GF-D8 (cell line): Measurements from ENCODE around the gene FGFBP1.
"Not testable (repeated sequence)": the region's sequence is repeated elsewhere in the genome, so short reads cannot be mapped to it uniquely, and the experiment has no call there.

ENCODE experiments used
- DNase-seq: peaks from one replicate; lab custom pipeline; 2025; lab: John Stamatoyannopoulos, UW

Gene FGFBP1

GRCh38 chr4:15945516-15945915, 7.0 kb upstream of the FGFBP1 start:
- DNase-seq = peak; percentile 33

- DNase-seq = no peak
Measured at GRCh38 chr4:15944895-15945294, 6.4 kb upstream of the FGFBP1 start.

DNA sequence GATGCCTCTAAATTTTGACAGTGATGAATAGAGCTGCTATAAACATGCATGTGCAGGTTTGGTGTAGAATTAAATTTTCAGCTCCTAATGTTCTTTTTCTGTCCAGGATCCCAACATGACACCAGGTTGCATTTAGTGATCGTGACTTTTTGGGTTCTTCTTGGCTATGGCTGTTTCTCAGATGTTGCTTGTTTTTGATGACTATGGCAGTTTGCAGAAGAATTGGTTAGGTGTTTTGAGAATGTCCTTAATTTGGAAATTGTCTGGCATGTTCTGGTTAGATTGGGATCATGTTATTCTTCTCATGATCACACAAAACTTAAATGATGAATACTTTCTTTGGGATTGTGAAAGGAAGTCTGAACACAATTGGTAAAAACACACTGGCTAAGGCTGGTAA, 3.7 kb upstream of the FGFBP1 start:
- no peak for DNase-seq

GRCh38 chr4:15938182-15938581, 358 bp downstream of the FGFBP1 start:
- no peak for DNase-seq

DNA sequence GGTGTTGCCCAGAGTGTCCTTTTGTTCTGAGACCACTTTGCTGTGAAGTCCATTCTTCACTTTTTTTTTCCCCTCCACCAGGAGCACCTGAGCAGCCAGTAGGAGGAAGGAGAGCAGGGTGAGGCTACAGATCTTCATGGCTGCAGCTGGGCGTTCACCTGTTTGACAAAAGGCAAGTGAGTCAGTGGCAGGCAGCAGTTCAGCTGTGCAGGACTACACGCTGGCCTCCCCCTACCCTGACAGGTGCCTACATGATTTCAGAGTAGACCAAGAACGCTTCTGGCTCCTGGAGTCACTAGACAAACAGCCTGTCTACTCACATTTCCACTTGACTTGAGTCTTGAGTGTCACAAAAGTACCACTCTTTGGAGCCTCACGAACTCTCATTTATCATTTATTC, 2.0 kb downstream of the FGFBP1 start:
- no peak for DNase-seq

GRCh38 chr4:15935504-15936402, 2.8 kb downstream of the FGFBP1 start:
- DNase-seq = no peak

- no peak for DNase-seq
Measured at GRCh38 chr4:15934259-15934658, 4.3 kb downstream of the FGFBP1 start.

GRCh38 chr4:15931451-15932210, 6.9 kb downstream of the FGFBP1 start:
- no peak for DNase-seq

GRCh38 chr4:15930314-15930713, 8.2 kb downstream of the FGFBP1 start:
- no peak for DNase-seq

DNA sequence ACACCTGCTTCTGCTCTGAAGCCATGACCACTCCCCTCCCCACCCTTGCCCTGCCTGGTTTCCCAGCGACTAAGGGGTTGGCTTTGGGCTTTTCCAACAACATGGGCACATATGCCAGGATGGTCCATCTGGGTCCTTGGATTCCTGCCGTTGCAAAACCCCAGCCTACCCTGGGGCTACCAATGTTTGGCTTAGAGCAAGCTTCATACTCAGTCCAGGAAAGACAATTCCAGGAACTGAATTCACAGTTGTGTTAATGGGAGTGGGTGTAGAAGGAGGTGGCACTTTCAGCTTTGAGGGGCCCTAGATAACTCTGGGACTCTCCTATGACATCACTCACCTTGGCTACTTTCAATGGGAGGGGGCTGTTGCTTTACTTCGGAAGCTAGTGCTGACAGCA, 9.0 kb downstream of the FGFBP1 start:
- no peak for DNase-seq

DNA sequence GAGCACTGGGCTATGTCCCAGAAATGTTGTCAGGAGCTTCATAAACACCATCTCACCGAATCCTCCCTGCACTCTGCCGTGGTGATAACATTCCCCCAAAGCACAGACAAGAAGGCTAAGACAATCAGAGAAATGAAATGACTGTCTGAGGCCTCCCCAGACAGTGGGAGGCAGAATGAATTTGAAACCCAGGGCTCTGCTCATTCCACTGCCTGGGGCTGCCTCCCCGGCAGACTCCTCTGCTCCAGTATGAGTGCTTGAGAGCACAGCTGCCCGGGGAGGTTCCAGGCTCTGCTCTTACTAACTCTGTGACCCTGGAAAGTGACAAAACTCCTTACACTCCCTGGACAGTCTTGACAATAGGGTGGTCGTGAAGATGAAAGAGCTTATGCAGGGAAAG, 9.7 kb downstream of the FGFBP1 start:
- DNase-seq = no peak

- DNase-seq = no peak
Measured at GRCh38 chr4:15926486-15926885, 12.1 kb downstream of the FGFBP1 start.

DNA sequence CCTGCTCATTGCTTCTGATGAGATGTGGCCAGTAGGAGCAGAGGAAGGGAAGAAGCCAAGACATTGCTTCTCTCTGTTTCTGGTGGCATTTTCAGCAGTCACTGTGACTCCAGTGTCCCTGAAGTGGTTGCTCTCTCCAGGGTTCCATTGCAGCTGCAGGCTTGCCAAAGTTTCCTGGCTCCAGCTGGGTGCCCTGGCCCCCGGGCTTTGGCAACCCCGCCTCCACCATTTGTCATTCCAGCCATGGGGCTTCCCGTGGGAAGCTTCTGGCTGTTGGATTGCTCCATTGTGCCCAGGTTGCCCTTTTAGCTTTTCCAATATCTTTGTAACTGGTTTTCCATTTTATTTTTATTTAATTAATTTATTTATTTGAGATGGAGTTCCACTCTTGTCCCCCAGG, 12.7 kb downstream of the FGFBP1 start:
- DNase-seq = no peak

- no peak for DNase-seq
Measured at GRCh38 chr4:15921592-15921932, 17.0 kb downstream of the FGFBP1 start.

DNA sequence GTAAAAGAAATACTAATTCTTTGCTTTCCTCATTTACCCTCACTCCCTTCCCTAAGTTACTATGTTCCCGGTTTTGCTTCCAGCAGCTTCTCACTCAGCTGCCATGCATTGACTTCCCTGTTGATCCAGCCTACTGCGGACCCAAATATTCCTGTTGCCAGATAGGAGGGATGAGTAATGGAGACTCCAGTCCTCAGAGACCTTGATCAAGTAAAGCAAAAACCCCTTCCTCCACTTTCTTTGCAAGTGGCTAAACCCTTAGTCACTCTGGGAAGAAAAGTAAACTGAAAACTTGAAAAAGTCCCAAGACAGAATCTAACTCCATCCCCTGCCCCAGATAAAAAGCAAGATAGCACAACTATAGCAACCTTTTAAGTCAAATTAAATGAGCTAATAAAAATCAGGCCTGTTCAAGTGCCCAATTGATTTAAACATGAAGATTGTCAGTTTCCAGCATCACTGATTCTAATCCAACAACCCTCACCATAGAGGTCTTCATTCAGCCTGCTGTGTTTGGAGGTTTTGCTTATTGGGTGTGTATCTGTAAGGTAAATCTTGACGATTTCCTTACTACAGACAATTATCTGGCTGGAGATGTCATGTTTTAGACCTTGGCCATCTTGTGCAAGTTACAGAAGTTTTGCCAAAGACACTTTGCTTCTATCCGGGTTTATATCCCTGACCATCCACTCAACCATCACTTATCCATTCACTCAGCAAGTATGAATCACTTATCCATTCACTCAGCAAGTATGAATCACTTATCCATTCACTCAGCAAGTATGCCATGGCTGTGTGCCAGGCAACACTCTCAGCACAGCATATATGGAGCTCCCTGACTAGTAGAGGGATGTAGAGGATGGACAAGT, 17.6 kb downstream of the FGFBP1 start:
- no peak for DNase-seq

- no peak for DNase-seq
Measured at GRCh38 chr4:15918484-15919129, 19.9 kb downstream of the FGFBP1 start.

GRCh38 chr4:15917297-15917696, 21.2 kb downstream of the FGFBP1 start:
- no peak for DNase-seq

DNA sequence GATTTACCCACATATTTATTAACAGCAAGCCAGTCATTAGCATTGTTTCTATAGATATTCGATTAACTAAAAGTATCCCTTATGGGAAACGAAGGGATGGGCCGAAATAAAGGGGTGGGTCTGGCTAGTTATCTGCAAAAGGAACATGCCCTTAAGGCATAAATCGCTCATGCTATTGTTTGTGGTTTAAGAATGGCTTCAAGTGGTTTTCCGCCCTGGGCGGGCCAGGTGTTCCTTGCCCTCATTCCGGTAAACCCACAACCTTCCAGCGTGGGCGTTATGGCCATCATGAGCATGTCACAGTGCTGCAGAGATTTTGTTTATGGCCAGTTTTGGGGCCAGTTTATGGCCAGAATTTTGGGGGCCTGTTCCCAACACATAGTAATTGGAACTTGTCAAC, 22.2 kb downstream of the FGFBP1 start:
- not testable (repeated sequence) for DNase-seq

GRCh38 chr4:15914736-15915135, 23.8 kb downstream of the FGFBP1 start:
- no peak for DNase-seq

DNA sequence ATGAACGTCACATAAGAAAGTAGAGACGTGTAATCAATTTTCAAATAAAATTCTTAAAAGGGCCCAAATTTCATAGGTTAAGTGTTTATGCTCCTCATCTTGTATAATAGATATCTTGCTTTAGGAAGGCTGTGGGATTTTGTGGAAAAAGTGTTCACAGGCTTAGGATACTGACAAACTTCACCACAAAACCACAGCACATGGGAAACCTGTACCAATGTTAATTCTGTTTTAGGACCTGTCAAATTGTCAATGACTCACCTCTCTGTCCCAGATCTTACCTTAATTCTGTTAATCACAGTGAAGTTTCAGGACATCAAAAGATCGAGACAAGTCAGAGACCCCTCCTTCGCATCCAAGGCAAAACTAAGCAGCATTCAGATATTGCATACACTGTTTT, 24.2 kb downstream of the FGFBP1 start:
- DNase-seq = no peak

DNA sequence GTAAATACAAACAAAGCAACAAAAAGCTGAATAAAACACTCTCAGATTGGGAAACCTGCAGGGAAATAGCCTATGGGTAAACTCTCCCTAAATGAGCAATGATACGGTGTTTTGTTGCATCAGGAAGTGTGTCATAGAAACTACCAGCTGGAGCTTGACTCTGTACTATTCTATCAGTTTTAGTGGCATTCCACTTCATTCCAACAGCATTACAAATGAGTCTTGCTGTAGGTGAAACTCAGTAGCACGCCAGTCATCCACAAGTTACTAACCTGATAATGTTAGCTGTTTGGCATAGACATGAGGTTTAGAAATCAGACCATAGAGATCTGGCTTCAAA, 24.9 kb downstream of the FGFBP1 start:
- no peak for DNase-seq
